Neural cell (in vitro differentiated cells): ENCODE results near the gene SSMEM1. TPM values are rescaled to one million over a fixed set of nuclear protein-coding genes. Genes with fewer than 3 reads are reported as not detected.
"Not testable (repeated sequence)": the region's sequence is repeated elsewhere in the genome, so short reads cannot be mapped to it uniquely, and the experiment has no call there.

ENCODE experiments used
- H2AFZ ChIP-seq: fragments of 200-600, 300-800 bp; sonication (generic), shearing (Covaris generic); 2 replicates; pipeline ENCODE4 v1.6.0; 2014; ENCODE audit warnings: low read depth, mild to moderate bottlenecking, antibody characterized with exemption, low read length, moderate library complexity
- H3F3A ChIP-seq: fragments of 200-600 bp; shearing (Covaris generic); 2 replicates; pipeline ENCODE4 v1.6.1; 2016; ENCODE audit warnings: mild to moderate bottlenecking, moderate library complexity, mixed read lengths, antibody characterized with exemption, low read length; ENCODE audit not compliant: insufficient read depth, poor library complexity, severe bottlenecking
- H3K27ac ChIP-seq: fragments of 200-600, 300-800 bp; sonication (generic), shearing (Covaris generic); 2 replicates; pipeline ENCODE4 v1.5.1; 2014; ENCODE audit warnings: mild to moderate bottlenecking, low read length, moderate library complexity
- H3K27me3 ChIP-seq: fragments of 300-800, 200-600 bp; sonication (generic), shearing (Covaris generic); 2 replicates; pipeline ENCODE4 v1.6.0; 2014; ENCODE audit warnings: mild to moderate bottlenecking, low read depth, low read length, moderate library complexity; ENCODE audit not compliant: insufficient read depth
- H3K36me3 ChIP-seq: fragments of 300-800, 200-600 bp; sonication (generic), shearing (Covaris generic); 2 replicates; pipeline ENCODE4 v1.5.1; 2014; ENCODE audit warnings: mild to moderate bottlenecking, antibody characterized with exemption, low read length, moderate library complexity; ENCODE audit not compliant: insufficient read depth
- H3K4me2 ChIP-seq: fragments of 300-800, 200-600 bp; sonication (generic), shearing (Covaris generic); 2 replicates; pipeline ENCODE4 v1.6.0; 2014; ENCODE audit warnings: mild to moderate bottlenecking, low read length
- H3K4me3 ChIP-seq: fragments of 300-800, 200-600 bp; sonication (generic), shearing (Covaris generic); 2 replicates; pipeline ENCODE4 v1.5.1; 2014; ENCODE audit warnings: mild to moderate bottlenecking, low read length, moderate library complexity
- H3K79me2 ChIP-seq: fragments of 200-600 bp; shearing (Covaris generic); replicated peaks from 2 replicates; pipeline ENCODE4 v1.6.0; 2014; ENCODE audit warnings: mild to moderate bottlenecking, low read length, moderate library complexity; ENCODE audit not compliant: insufficient read depth
- H3K9ac ChIP-seq: fragments of 300-800, 200-600 bp; sonication (generic), shearing (Covaris generic); 2 replicates; pipeline ENCODE4 v1.6.1; 2016; ENCODE audit warnings: mild to moderate bottlenecking, low read length, mixed read lengths
- H3K9me2 ChIP-seq: fragments of 200-600 bp; shearing (Covaris generic); 2 replicates; pipeline ENCODE4 v1.6.1; 2016; ENCODE audit warnings: mild to moderate bottlenecking, low read length, mixed read lengths; ENCODE audit not compliant: insufficient read depth
- H3K9me3 ChIP-seq: fragments of 200-600, 300-800 bp; sonication (generic), shearing (Covaris generic); 2 replicates; pipeline ENCODE4 v1.6.1; 2016; ENCODE audit warnings: mild to moderate bottlenecking, mixed run types, low read length, moderate library complexity, mixed read lengths
- H4K20me1 ChIP-seq: fragments of 200-600 bp; shearing (Covaris generic); 2 replicates; pipeline ENCODE4 v1.6.1; 2016; ENCODE audit warnings: mild to moderate bottlenecking, mixed run types; ENCODE audit not compliant: insufficient read depth
- CTCF ChIP-seq: fragments of 450-650 bp; IDR thresholded peaks from 2 replicates; pipeline ENCODE4 v1.5.1; 2014; ENCODE audit warnings: antibody characterized with exemption, mild to moderate bottlenecking, moderate library complexity; ENCODE audit not compliant: poor library complexity, severe bottlenecking
- EP300 ChIP-seq: fragments of 450-650 bp; conservative IDR thresholded peaks from 2 replicates; pipeline ENCODE4 v1.6.1; 2014; ENCODE audit warnings: antibody characterized with exemption, mild to moderate bottlenecking, moderate library complexity; ENCODE audit not compliant: poor library complexity, severe bottlenecking
- EZH2 ChIP-seq: fragments of 200-600, 300-800 bp; shearing (Covaris generic), sonication (generic); IDR thresholded peaks from 2 replicates; pipeline ENCODE4 v1.6.1; 2014; ENCODE audit warnings: antibody characterized with exemption, low read length, borderline replicate concordance, mild to moderate bottlenecking; ENCODE audit not compliant: insufficient read depth, poor library complexity, severe bottlenecking
- MXI1 ChIP-seq: fragments of 450-650 bp; conservative IDR thresholded peaks from 2 replicates; pipeline ENCODE4 v1.6.1; 2014; ENCODE audit warnings: antibody characterized with exemption, mild to moderate bottlenecking; ENCODE audit not compliant: poor library complexity, severe bottlenecking
- POLR2AphosphoS5 ChIP-seq: IDR thresholded peaks from 2 replicates; pipeline ENCODE4 v1.6.1; 2012
- RAD21 ChIP-seq: fragments of 450-650 bp; conservative IDR thresholded peaks from 2 replicates; pipeline ENCODE4 v1.6.1; 2014; ENCODE audit warnings: antibody characterized with exemption, mild to moderate bottlenecking, moderate library complexity
- REST ChIP-seq: IDR thresholded peaks from 2 replicates; pipeline ENCODE4 v1.6.1; 2012; ENCODE audit warnings: borderline replicate concordance
- SMC3 ChIP-seq: fragments of 450-650 bp; conservative IDR thresholded peaks from 2 replicates; pipeline ENCODE4 v1.6.1; 2014; ENCODE audit warnings: antibody characterized with exemption, mild to moderate bottlenecking, moderate library complexity; ENCODE audit not compliant: poor library complexity
- TAF1 ChIP-seq: IDR thresholded peaks from 2 replicates; pipeline ENCODE4 v1.6.1; 2012; ENCODE audit warnings: low read depth
- polyA plus RNA-seq: library from polyadenylated mRNA; depleted of rRNA; stranded (reverse); fragments of >200 nt; gene quantifications from 2 replicates; pipeline ENCODE4 v1.2.3, GENCODE V29; 2014

SSMEM1 gene
- polyA plus RNA-seq, 1 donor from 2014 or later, result not detected

- H3K79me2 ChIP-seq, result no peaks in the 10 kb centered on the region
- H2AFZ ChIP-seq, result no peak overlapping the region
- no peaks in the 10 kb centered on the region for H3F3A ChIP-seq
- H3K4me2 ChIP-seq, result no peak overlapping the region
- no peaks in the 10 kb centered on the region for H3K9me2 ChIP-seq
- H3K9me3 ChIP-seq, result no peaks in the 10 kb centered on the region
- H3K27me3 ChIP-seq, result no peaks in the 10 kb centered on the region
- no peak overlapping the region for H3K4me3 ChIP-seq
- no peak overlapping the region for H3K9ac ChIP-seq
- TF ChIP-seq CTCF (no peak), SMC3 (no peak), TAF1 (no peak), POLR2AphosphoS5 (no peak), EP300 (no peak), MXI1 (no peak)
- no peak overlapping the region for H3K27ac ChIP-seq
- no peaks in the 10 kb centered on the region for H4K20me1 ChIP-seq
- no peaks in the 10 kb centered on the region for H3K36me3 ChIP-seq
Measured at GRCh38 chr7:130232209-130232608, 24.5 kb downstream of the SSMEM1 start.

- Histone ChIP-seq H3K79me2 (no peaks in the 10 kb centered on the region), H3K27me3 (no peaks in the 10 kb centered on the region), H3K4me2 (no peak overlapping the region), H3K9ac (no peak overlapping the region), H3F3A (no peaks in the 10 kb centered on the region), H4K20me1 (no peaks in the 10 kb centered on the region), H3K36me3 (no peaks in the 10 kb centered on the region), H2AFZ (no peak overlapping the region), H3K4me3 (no peak overlapping the region), H3K27ac (no peak overlapping the region), H3K9me3 (no peaks in the 10 kb centered on the region), H3K9me2 (no peaks in the 10 kb centered on the region)
- TF ChIP-seq SMC3 (no peak), POLR2AphosphoS5 (no peak), MXI1 (no peak), REST (no peak), RAD21 (no peak), TAF1 (no peak), EP300 (no peak), CTCF (no peak), EZH2 (no peak)
Measured at GRCh38 chr7:130234078-130234477, 26.4 kb downstream of the SSMEM1 start.

GRCh38 chr7:130236361-130236760, 28.7 kb downstream of the SSMEM1 start:
- not testable (repeated sequence) for H3K27ac ChIP-seq, H3F3A ChIP-seq, H4K20me1 ChIP-seq, H3K27me3 ChIP-seq, H3K9me2 ChIP-seq, H2AFZ ChIP-seq, H3K4me3 ChIP-seq, H3K9me3 ChIP-seq, H3K4me2 ChIP-seq, H3K79me2 ChIP-seq, H3K36me3 ChIP-seq, H3K9ac ChIP-seq
